Loucy (cell line): ENCODE measurements around the gene TUBA1B.

Source experiments
- H2AFZ ChIP-seq: fragments of 200-600 bp; sonication (generic); 2 replicates; pipeline ENCODE4 v1.6.0; 2016; ENCODE audit warnings: antibody characterized with exemption, mild to moderate bottlenecking, low read length, moderate library complexity
- H3F3A ChIP-seq: fragments of 200-600 bp; 2 replicates; pipeline ENCODE4 v1.6.0; 2016; ENCODE audit warnings: antibody characterized with exemption, low read depth, mild to moderate bottlenecking
- H3K27me3 ChIP-seq: fragments of 200-600 bp; sonication (generic); 2 replicates; pipeline ENCODE4 v1.6.1; 2014; ENCODE audit warnings: low read length, mild to moderate bottlenecking; ENCODE audit not compliant: insufficient read depth, poor library complexity, severe bottlenecking
- H3K36me3 ChIP-seq: fragments of 200-600 bp; sonication (generic); 2 replicates; pipeline ENCODE4 v1.6.1; 2016; ENCODE audit warnings: low read length; ENCODE audit not compliant: insufficient read depth
- H3K4me1 ChIP-seq: fragments of 200-600 bp; sonication (generic); 2 replicates; pipeline ENCODE4 v1.5.1; 2014; ENCODE audit warnings: low read length, mild to moderate bottlenecking; ENCODE audit not compliant: insufficient read depth, poor library complexity, severe bottlenecking
- H3K4me2 ChIP-seq: fragments of 200-600 bp; sonication (generic); 2 replicates; pipeline ENCODE4 v1.6.0; 2014; ENCODE audit warnings: antibody characterized with exemption, low read length, low read depth, mild to moderate bottlenecking; ENCODE audit not compliant: poor library complexity, severe bottlenecking
- H3K4me3 ChIP-seq: fragments of 200-600 bp; sonication (generic); 2 replicates; pipeline ENCODE4 v1.5.1; 2014; ENCODE audit warnings: low read length, mild to moderate bottlenecking, mixed read lengths; ENCODE audit not compliant: poor library complexity, severe bottlenecking
- H3K79me2 ChIP-seq: fragments of 200-600 bp; sonication (generic); 2 replicates; pipeline ENCODE4 v1.6.1; 2014; ENCODE audit warnings: low read length; ENCODE audit not compliant: insufficient read depth
- H3K9ac ChIP-seq: fragments of 200-600 bp; sonication (generic); 2 replicates; pipeline ENCODE4 v1.6.0; 2014; ENCODE audit warnings: mild to moderate bottlenecking, low read depth, low read length, moderate library complexity; ENCODE audit not compliant: poor library complexity, severe bottlenecking
- H3K9me2 ChIP-seq: fragments of 200-600 bp; sonication (generic); replicated peaks from 2 replicates; pipeline ENCODE4 v1.6.1; 2016; ENCODE audit warnings: low read depth, low read length, mixed read lengths
- H3K9me3 ChIP-seq: fragments of 200-600 bp; sonication (generic); 2 replicates; pipeline ENCODE4 v1.6.1; 2014; ENCODE audit warnings: mild to moderate bottlenecking, antibody characterized with exemption, low read length, low read depth; ENCODE audit not compliant: insufficient read depth
- H4K20me1 ChIP-seq: fragments of 200-600 bp; sonication (generic); 2 replicates; pipeline ENCODE4 v1.6.0; 2014; ENCODE audit warnings: antibody characterized with exemption, low read length, mild to moderate bottlenecking; ENCODE audit not compliant: insufficient read depth, poor library complexity, severe bottlenecking
- EZH2phosphoT487 ChIP-seq: fragments of 200-600 bp; IDR thresholded peaks from 2 replicates; pipeline ENCODE4 v1.6.1; 2018; ENCODE audit warnings: antibody characterized with exemption, mild to moderate bottlenecking, moderate library complexity, borderline replicate concordance
- TF ChIP-seq, protein P1 (sequence below): fragments of 200-600 bp; sonication (generic); conservative IDR thresholded peaks from 2 replicates; pipeline ENCODE4 v1.5.1; 2014; ENCODE audit warnings: mild to moderate bottlenecking, antibody characterized with exemption, low read length

Gene TUBA1B

GRCh38 chr12:49110464-49111155 lies 20.6 kb downstream of the TUBA1B start, which contains the start of gene LMBR1L:
Gene LMBR1L, minus strand, starts transcription at chr12:49110847. Its CDS starts 292 bp downstream, at chr12:49110555.
- H3K27me3 ChIP-seq = no peaks in the 10 kb centered on the region
- TF ChIP-seq EZH2phosphoT487 = no peak
- TF ChIP-seq, protein P1, sequence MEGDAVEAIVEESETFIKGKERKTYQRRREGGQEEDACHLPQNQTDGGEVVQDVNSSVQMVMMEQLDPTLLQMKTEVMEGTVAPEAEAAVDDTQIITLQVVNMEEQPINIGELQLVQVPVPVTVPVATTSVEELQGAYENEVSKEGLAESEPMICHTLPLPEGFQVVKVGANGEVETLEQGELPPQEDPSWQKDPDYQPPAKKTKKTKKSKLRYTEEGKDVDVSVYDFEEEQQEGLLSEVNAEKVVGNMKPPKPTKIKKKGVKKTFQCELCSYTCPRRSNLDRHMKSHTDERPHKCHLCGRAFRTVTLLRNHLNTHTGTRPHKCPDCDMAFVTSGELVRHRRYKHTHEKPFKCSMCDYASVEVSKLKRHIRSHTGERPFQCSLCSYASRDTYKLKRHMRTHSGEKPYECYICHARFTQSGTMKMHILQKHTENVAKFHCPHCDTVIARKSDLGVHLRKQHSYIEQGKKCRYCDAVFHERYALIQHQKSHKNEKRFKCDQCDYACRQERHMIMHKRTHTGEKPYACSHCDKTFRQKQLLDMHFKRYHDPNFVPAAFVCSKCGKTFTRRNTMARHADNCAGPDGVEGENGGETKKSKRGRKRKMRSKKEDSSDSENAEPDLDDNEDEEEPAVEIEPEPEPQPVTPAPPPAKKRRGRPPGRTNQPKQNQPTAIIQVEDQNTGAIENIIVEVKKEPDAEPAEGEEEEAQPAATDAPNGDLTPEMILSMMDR = peak; percentile 49

DNA sequence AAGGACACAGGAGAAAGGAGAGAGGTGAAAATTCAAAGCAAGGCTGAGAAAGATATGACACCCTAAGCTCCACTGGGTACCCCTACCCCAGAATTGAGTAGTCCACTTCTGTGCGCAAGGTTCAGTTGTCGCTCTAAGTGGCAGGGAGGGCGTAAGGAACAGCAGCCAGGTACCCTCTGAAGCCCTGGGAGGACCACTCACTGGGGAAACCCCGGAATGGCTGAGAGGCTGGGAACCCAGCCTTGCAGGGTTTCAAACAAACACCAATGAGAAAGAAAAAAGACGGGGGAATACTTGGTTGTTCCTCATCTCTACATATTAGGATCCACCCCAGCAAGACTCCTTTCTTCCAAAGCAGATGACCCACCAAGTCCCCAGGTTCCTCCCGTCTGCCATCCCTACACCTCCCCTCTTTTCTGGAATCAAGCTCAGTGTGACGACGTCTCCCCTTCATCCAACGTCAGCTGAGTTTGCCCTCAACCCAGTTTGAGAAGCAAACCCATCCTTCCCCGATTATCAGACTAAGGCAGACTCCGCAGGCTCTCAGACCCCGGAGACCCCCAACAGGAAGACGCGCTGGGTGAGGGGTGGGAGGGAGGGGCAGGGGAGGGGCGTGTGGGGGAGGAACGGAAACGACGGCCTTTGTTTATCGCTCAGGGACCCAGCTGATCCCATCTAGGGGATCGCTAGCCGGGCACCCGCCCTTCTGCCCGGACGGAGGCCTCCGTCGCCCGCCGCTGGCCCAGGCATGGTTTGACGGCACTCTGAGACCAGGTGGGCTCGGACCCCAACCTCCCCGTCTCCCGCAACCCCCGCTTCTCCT lies 21.3 kb downstream of the TUBA1B start:
- Histone ChIP-seq H4K20me1 (peaks cover 13% of the 10 kb centered on the region), H3K4me1 (peaks cover 29% of the 10 kb centered on the region), H3K79me2 (peaks cover 39% of the 10 kb centered on the region), H3K9ac (peak overlapping the region; percentile 95), H3K36me3 (no peaks in the 10 kb centered on the region), H3K4me2 (peak overlapping the region; percentile 85), H2AFZ (peak overlapping the region; percentile 68), H3K27me3 (no peaks in the 10 kb centered on the region), H3K4me3 (peak overlapping the region; percentile 100), H3K9me3 (no peaks in the 10 kb centered on the region), H3F3A (no peaks in the 10 kb centered on the region), H3K9me2 (no peaks in the 10 kb centered on the region)
- TF ChIP-seq, protein P1 = no peak

More at GRCh38 chr12:49110464-49111155, 20.6 kb downstream of the TUBA1B start, which contains the start of gene LMBR1L:
- H4K20me1 ChIP-seq = peaks cover 11% of the 10 kb centered on the region
- H2AFZ ChIP-seq = peak within 1 kb of the TSS; percentile 90
- H3K4me1 ChIP-seq = peaks cover 29% of the 10 kb centered on the region
- peak within 1 kb of the TSS; percentile 95 for H3K9ac ChIP-seq
- no peaks in the 10 kb centered on the region for H3K9me3 ChIP-seq
- no peaks in the 10 kb centered on the region for H3F3A ChIP-seq
- no peaks in the 10 kb centered on the region for H3K36me3 ChIP-seq
- peak within 1 kb of the TSS; percentile 85 for H3K4me2 ChIP-seq
- no peaks in the 10 kb centered on the region for H3K9me2 ChIP-seq
- peak within 1 kb of the TSS; percentile 100 for H3K4me3 ChIP-seq
- peaks cover 36% of the 10 kb centered on the region for H3K79me2 ChIP-seq

- peak overlapping the region; percentile 100 for H3K4me3 ChIP-seq
- peaks cover 13% of the 10 kb centered on the region for H4K20me1 ChIP-seq
- no peaks in the 10 kb centered on the region for H3K36me3 ChIP-seq
- H3K4me2 ChIP-seq = peak overlapping the region; percentile 85
- H3K9ac ChIP-seq = peak overlapping the region; percentile 95
- no peaks in the 10 kb centered on the region for H3K27me3 ChIP-seq
- no peak overlapping the region for H2AFZ ChIP-seq
- peaks cover 37% of the 10 kb centered on the region for H3K4me1 ChIP-seq
- H3K79me2 ChIP-seq = peaks cover 39% of the 10 kb centered on the region
- H3K9me3 ChIP-seq = no peaks in the 10 kb centered on the region
- H3F3A ChIP-seq = no peaks in the 10 kb centered on the region
- TF ChIP-seq, protein P1 = no peak
- no peak for TF ChIP-seq EZH2phosphoT487
- no peaks in the 10 kb centered on the region for H3K9me2 ChIP-seq
These were observed 22.2 kb downstream of the TUBA1B start for GRCh38 chr12:49108958-49109404.
